ENCODE data around the gene RIMOC1. TPM values are rescaled to one million over a fixed set of nuclear protein-coding genes. Genes with fewer than 3 reads are reported as not detected.

Gene RIMOC1
- total RNA-seq, 1 donor, result 27.6 TPM

- TF ChIP-seq, protein P1, sequence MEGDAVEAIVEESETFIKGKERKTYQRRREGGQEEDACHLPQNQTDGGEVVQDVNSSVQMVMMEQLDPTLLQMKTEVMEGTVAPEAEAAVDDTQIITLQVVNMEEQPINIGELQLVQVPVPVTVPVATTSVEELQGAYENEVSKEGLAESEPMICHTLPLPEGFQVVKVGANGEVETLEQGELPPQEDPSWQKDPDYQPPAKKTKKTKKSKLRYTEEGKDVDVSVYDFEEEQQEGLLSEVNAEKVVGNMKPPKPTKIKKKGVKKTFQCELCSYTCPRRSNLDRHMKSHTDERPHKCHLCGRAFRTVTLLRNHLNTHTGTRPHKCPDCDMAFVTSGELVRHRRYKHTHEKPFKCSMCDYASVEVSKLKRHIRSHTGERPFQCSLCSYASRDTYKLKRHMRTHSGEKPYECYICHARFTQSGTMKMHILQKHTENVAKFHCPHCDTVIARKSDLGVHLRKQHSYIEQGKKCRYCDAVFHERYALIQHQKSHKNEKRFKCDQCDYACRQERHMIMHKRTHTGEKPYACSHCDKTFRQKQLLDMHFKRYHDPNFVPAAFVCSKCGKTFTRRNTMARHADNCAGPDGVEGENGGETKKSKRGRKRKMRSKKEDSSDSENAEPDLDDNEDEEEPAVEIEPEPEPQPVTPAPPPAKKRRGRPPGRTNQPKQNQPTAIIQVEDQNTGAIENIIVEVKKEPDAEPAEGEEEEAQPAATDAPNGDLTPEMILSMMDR (IDR thresholded peaks at IDR 0.05; ENCODE audit: insufficient read depth, low read depth, low read length), result no peak
- DNase-seq (ENCODE audit: low read depth), result peak; percentile 20
- H3K4me3 ChIP-seq (ENCODE audit: low read depth, low read length), result peak overlapping the region; percentile 84
Measured at GRCh38 chr5:41869151-41869723, 34.9 kb upstream of the RIMOC1 start.

GRCh38 chr5:41869724-41870626 lies 34.2 kb upstream of the RIMOC1 start, which contains the start of gene OXCT1:
Gene OXCT1, minus strand, starts transcription at chr5:41870425. Its CDS starts 67 bp downstream, at chr5:41870358.
- peak within 1 kb of the TSS; percentile 84 for H3K4me3 ChIP-seq (ENCODE audit: low read depth, low read length)
- peak; percentile 87 for DNase-seq (ENCODE audit: low read depth)
- TF ChIP-seq, protein P1 (IDR thresholded peaks at IDR 0.05; ENCODE audit: insufficient read depth, low read depth, low read length), result no peak

- H3K4me3 ChIP-seq (ENCODE audit: low read depth, low read length), result peak overlapping the region; percentile 84
- DNase-seq (ENCODE audit: low read depth), result no peak
- TF ChIP-seq, protein P1 (IDR thresholded peaks at IDR 0.05; ENCODE audit: insufficient read depth, low read depth, low read length), result no peak
Measured at GRCh38 chr5:41870627-41871048, 33.5 kb upstream of the RIMOC1 start.

GRCh38 chr5:41871852-41872251 lies 32.3 kb upstream of the RIMOC1 start:
- peak; percentile 14 for DNase-seq (ENCODE audit: low read depth)

DNA sequence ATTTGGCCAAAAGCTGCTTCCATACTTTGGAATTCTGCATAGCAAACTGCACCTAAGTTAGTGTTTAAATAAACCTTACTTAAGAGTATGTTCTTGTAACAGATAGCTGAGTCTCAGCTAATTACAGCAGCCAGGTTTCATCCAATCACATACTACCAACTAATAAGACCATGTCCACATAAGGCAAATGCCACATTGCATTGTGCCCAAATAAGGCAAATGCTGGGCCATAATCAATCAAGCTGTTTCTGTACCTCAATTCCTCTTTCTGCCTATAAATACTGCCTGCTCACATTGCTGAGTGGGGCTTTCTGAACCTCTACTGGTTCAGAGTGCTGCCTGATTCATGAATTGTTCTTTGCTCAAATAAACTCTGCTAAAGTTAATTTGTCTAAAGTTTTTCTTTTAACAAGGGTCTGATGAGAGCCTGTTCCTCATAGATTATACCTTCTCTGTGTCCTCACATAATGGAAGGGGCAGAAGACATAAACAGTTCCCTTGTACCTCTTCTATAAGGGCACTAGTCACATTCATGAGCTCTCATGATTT lies 29.6 kb upstream of the RIMOC1 start:
- TF ChIP-seq, protein P1 (IDR thresholded peaks at IDR 0.05; ENCODE audit: insufficient read depth, low read depth, low read length), result no peak
- no peak overlapping the region for H3K4me3 ChIP-seq (ENCODE audit: low read depth, low read length)
- DNase-seq (ENCODE audit: low read depth), result no peak

More at GRCh38 chr5:41871852-41872251, 32.3 kb upstream of the RIMOC1 start:
- H3K4me3 ChIP-seq (ENCODE audit: low read depth, low read length), result no peak overlapping the region
- TF ChIP-seq, protein P1 (IDR thresholded peaks at IDR 0.05; ENCODE audit: insufficient read depth, low read depth, low read length), result no peak

GRCh38 chr5:41875121-41875520 lies 29.0 kb upstream of the RIMOC1 start:
- no peak overlapping the region for H3K4me3 ChIP-seq (ENCODE audit: low read depth, low read length)
- DNase-seq (ENCODE audit: low read depth), result no peak
- TF ChIP-seq, protein P1 (IDR thresholded peaks at IDR 0.05; ENCODE audit: insufficient read depth, low read depth, low read length), result no peak
